Stimulated activated memory B cell treated with anti-CD40 and anti-IgM and Interleukin-4, amounts not matched to agents 10 μg/mL and 1 μg/mL and 100 μg/mL, for 72 hours (primary cell): Measurements from ENCODE around the gene CUX1.
A peak's percentile ranks its signal among the peaks of the same experiment; 100 is the strongest.

Experiments
- ATAC-seq: fragments of 150-1000 bp; cut with Tn5 transposase; 2 replicates; pipeline ENCODE4 v1.10.0; 2021
- H3K27ac Mint-ChIP-seq: one replicate; pipeline ENCODE4 v1.8.0; 2022; ENCODE audit warnings: mild to moderate bottlenecking, mixed read lengths
- H3K27me3 Mint-ChIP-seq: one replicate; pipeline ENCODE4 v1.8.0; 2022; ENCODE audit warnings: mixed read lengths
- H3K36me3 Mint-ChIP-seq: one replicate; pipeline ENCODE4 v1.8.0; 2022; ENCODE audit warnings: mixed read lengths
- H3K4me1 Mint-ChIP-seq: one replicate; pipeline ENCODE4 v1.8.0; 2022; ENCODE audit warnings: mixed read lengths
- H3K4me3 Mint-ChIP-seq: one replicate; pipeline ENCODE4 v1.8.0; 2022; ENCODE audit warnings: mild to moderate bottlenecking, moderate library complexity, mixed read lengths
- H3K9me3 Mint-ChIP-seq: one replicate; pipeline ENCODE4 v1.8.0; 2022; ENCODE audit warnings: mixed read lengths

CUX1 gene, protein sequence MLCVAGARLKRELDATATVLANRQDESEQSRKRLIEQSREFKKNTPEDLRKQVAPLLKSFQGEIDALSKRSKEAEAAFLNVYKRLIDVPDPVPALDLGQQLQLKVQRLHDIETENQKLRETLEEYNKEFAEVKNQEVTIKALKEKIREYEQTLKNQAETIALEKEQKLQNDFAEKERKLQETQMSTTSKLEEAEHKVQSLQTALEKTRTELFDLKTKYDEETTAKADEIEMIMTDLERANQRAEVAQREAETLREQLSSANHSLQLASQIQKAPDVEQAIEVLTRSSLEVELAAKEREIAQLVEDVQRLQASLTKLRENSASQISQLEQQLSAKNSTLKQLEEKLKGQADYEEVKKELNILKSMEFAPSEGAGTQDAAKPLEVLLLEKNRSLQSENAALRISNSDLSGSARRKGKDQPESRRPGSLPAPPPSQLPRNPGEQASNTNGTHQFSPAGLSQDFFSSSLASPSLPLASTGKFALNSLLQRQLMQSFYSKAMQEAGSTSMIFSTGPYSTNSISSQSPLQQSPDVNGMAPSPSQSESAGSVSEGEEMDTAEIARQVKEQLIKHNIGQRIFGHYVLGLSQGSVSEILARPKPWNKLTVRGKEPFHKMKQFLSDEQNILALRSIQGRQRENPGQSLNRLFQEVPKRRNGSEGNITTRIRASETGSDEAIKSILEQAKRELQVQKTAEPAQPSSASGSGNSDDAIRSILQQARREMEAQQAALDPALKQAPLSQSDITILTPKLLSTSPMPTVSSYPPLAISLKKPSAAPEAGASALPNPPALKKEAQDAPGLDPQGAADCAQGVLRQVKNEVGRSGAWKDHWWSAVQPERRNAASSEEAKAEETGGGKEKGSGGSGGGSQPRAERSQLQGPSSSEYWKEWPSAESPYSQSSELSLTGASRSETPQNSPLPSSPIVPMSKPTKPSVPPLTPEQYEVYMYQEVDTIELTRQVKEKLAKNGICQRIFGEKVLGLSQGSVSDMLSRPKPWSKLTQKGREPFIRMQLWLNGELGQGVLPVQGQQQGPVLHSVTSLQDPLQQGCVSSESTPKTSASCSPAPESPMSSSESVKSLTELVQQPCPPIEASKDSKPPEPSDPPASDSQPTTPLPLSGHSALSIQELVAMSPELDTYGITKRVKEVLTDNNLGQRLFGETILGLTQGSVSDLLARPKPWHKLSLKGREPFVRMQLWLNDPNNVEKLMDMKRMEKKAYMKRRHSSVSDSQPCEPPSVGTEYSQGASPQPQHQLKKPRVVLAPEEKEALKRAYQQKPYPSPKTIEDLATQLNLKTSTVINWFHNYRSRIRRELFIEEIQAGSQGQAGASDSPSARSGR (N-terminal part only)

GRCh38 chr7:101817471-101818286 lies at the start of gene CUX1:
CUX1 (plus strand) TSS chr7:101817626; CDS start chr7:101817640, 14 bp downstream.
- peaks cover 33% of the 10 kb centered on the region for H3K4me1 Mint-ChIP-seq
- H3K4me3 Mint-ChIP-seq = peak within 1 kb of the TSS; percentile 79
- H3K27ac Mint-ChIP-seq = no peak within 1 kb of the TSS
- ATAC-seq = peak; percentile 35
- no peaks in the 10 kb centered on the region for H3K9me3 Mint-ChIP-seq
- H3K27me3 Mint-ChIP-seq = no peaks in the 10 kb centered on the region
- H3K36me3 Mint-ChIP-seq = no peaks in the 10 kb centered on the region

- no peaks in the 10 kb centered on the region for H3K36me3 Mint-ChIP-seq
- H3K27me3 Mint-ChIP-seq = peaks cover 32% of the 10 kb centered on the region
- H3K4me1 Mint-ChIP-seq = no peaks in the 10 kb centered on the region
- ATAC-seq = no peak
- H3K27ac Mint-ChIP-seq = no peak overlapping the region
- no peaks in the 10 kb centered on the region for H3K9me3 Mint-ChIP-seq
- H3K4me3 Mint-ChIP-seq = no peak overlapping the region
These were observed 49.1 kb upstream of the CUX1 start for GRCh38 chr7:101768280-101768679.

DNA sequence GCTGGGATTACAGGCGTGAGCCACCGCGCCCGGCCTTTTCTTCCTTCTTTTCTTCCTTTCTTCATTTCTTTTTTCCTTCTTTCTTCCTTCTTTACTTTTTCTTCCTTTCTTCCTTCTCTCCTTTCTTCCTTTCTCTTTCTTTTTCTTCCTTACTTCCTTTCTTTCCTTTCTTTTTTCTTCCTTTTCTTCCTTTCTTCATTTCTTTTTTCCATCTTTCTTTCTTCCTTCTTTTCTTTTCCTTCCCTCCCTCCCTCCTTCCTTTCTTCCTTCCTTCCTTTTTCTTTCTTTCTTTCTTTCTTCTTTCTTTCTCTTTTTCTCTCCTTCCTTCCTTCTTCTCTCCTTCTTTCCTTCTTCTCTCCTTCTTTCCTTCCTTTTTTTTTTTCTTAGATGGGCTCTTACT lies 47.0 kb upstream of the CUX1 start:
- H3K27ac Mint-ChIP-seq = no peak overlapping the region
- no peak for ATAC-seq
- peaks cover 37% of the 10 kb centered on the region for H3K27me3 Mint-ChIP-seq
- H3K9me3 Mint-ChIP-seq = no peaks in the 10 kb centered on the region
- no peak overlapping the region for H3K4me3 Mint-ChIP-seq
- H3K36me3 Mint-ChIP-seq = no peaks in the 10 kb centered on the region
- H3K4me1 Mint-ChIP-seq = no peaks in the 10 kb centered on the region

GRCh38 chr7:101772508-101773211 lies 44.8 kb upstream of the CUX1 start:
- Mint-ChIP-seq H3K4me1 (no peaks in the 10 kb centered on the region), H3K9me3 (no peaks in the 10 kb centered on the region), H3K27ac (no peak overlapping the region), H3K27me3 (peaks cover 58% of the 10 kb centered on the region), H3K36me3 (no peaks in the 10 kb centered on the region), H3K4me3 (no peak overlapping the region)
- ATAC-seq = no peak

GRCh38 chr7:101775181-101775580 lies 42.2 kb upstream of the CUX1 start:
- H3K4me1 Mint-ChIP-seq = no peaks in the 10 kb centered on the region
- no peaks in the 10 kb centered on the region for H3K9me3 Mint-ChIP-seq
- no peak for ATAC-seq
- H3K27ac Mint-ChIP-seq = no peak overlapping the region
- no peaks in the 10 kb centered on the region for H3K36me3 Mint-ChIP-seq
- H3K4me3 Mint-ChIP-seq = no peak overlapping the region
- H3K27me3 Mint-ChIP-seq = peaks cover 64% of the 10 kb centered on the region

DNA sequence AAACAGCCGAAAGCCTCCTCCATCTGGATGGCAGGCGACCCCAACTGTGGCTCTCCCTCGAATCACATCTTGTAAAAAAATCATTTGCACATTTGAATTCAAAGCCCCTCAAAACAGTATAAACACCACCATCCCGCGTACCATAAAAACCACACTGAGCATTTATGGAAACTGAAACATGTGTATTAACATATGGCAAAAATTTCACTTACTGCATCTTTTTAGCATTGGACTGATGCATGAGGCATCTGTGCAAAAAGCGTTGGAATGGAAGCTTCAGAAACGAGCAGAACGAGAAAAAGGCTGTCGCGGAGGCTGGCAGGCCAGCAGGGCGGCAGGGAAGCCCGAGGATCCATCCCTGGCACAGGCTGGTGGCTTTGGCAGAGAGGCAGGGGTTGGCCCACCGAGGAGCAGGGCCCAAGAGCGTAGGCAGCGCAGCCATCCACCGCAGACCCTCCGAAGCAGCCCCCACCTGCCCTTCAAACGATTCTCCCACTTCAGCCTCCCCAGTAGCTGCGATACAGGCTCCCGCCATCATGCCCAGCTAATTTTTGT lies 39.3 kb upstream of the CUX1 start:
- Mint-ChIP-seq H3K36me3 (no peaks in the 10 kb centered on the region), H3K9me3 (no peaks in the 10 kb centered on the region), H3K4me3 (no peak overlapping the region), H3K27ac (no peak overlapping the region), H3K4me1 (no peaks in the 10 kb centered on the region), H3K27me3 (peaks cover 45% of the 10 kb centered on the region)
- no peak for ATAC-seq

GRCh38 chr7:101779267-101779666 lies 38.2 kb upstream of the CUX1 start:
- no peaks in the 10 kb centered on the region for H3K36me3 Mint-ChIP-seq

GRCh38 chr7:101780281-101780680 lies 37.1 kb upstream of the CUX1 start:
- Mint-ChIP-seq H3K9me3 (no peaks in the 10 kb centered on the region), H3K4me1 (peaks cover 10% of the 10 kb centered on the region), H3K27me3 (peaks cover 47% of the 10 kb centered on the region), H3K4me3 (no peak overlapping the region), H3K27ac (no peak overlapping the region), H3K36me3 (no peaks in the 10 kb centered on the region)
- ATAC-seq = no peak

More at GRCh38 chr7:101779267-101779666, 38.2 kb upstream of the CUX1 start:
- peaks cover 6% of the 10 kb centered on the region for H3K4me1 Mint-ChIP-seq
- H3K27me3 Mint-ChIP-seq = peaks cover 46% of the 10 kb centered on the region
- no peak for ATAC-seq
- no peak overlapping the region for H3K4me3 Mint-ChIP-seq
- H3K27ac Mint-ChIP-seq = no peak overlapping the region
- no peaks in the 10 kb centered on the region for H3K9me3 Mint-ChIP-seq

GRCh38 chr7:101781439-101781838 lies 36.0 kb upstream of the CUX1 start:
- H3K4me3 Mint-ChIP-seq = no peak overlapping the region
- H3K36me3 Mint-ChIP-seq = no peaks in the 10 kb centered on the region
- no peak for ATAC-seq
- H3K9me3 Mint-ChIP-seq = no peaks in the 10 kb centered on the region
- peaks cover 36% of the 10 kb centered on the region for H3K27me3 Mint-ChIP-seq
- H3K4me1 Mint-ChIP-seq = peaks cover 10% of the 10 kb centered on the region
- H3K27ac Mint-ChIP-seq = no peak overlapping the region

- H3K4me3 Mint-ChIP-seq = no peak overlapping the region
- no peak for ATAC-seq
These were observed 35.0 kb upstream of the CUX1 start for GRCh38 chr7:101782476-101782875.

GRCh38 chr7:101782896-101783295 lies 34.5 kb upstream of the CUX1 start:
- ATAC-seq = no peak
- H3K27ac Mint-ChIP-seq = no peak overlapping the region

More at GRCh38 chr7:101782476-101782875, 35.0 kb upstream of the CUX1 start:
- Mint-ChIP-seq H3K27me3 (peaks cover 27% of the 10 kb centered on the region), H3K9me3 (no peaks in the 10 kb centered on the region), H3K27ac (no peak overlapping the region), H3K4me1 (peaks cover 10% of the 10 kb centered on the region), H3K36me3 (no peaks in the 10 kb centered on the region)

DNA sequence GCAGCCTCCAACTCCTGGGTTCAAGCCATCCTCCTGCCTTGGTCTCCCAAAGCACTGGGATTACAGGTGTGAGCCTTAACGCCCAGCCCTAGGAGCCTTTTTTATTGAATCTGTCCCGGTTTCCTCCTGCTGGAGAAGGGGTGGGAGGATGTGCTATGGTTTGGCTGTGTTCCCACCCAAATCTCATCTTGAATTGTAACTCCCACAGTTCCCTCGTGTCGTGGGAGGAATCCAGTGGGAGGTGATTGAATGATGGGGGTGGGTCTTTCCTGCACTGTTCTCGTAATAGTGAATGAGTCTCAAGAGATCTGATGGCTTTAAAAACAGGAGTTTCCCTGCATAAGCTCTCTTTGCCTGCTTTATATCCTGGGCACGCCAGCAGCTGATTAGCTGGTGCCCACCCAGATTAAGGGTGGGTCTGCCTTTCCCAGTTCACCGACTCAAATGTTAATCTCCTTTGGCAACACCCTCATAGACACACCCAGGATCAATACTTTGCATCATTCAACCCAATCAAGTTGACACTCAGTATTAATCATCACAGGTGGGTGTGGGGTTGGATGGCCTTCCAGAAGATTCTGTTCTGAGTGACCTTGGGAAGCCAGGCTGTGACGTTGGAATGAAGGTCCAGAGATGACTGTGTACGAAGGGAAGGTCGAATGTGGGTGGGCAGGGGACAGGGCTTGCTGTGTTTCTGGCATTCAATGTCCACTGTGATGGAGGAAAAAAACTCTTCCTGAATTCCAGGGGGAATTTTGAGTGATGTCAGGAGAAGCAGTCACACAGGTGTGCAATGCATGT lies 33.8 kb upstream of the CUX1 start:
- peaks cover 2% of the 10 kb centered on the region for H3K9me3 Mint-ChIP-seq
- ATAC-seq = no peak
- H3K4me1 Mint-ChIP-seq = peaks cover 10% of the 10 kb centered on the region
- peaks cover 16% of the 10 kb centered on the region for H3K27me3 Mint-ChIP-seq
- no peak overlapping the region for H3K4me3 Mint-ChIP-seq
- H3K36me3 Mint-ChIP-seq = no peaks in the 10 kb centered on the region
- no peak overlapping the region for H3K27ac Mint-ChIP-seq

More at GRCh38 chr7:101782896-101783295, 34.5 kb upstream of the CUX1 start:
- H3K9me3 Mint-ChIP-seq = no peaks in the 10 kb centered on the region
- H3K27me3 Mint-ChIP-seq = peaks cover 23% of the 10 kb centered on the region
- no peaks in the 10 kb centered on the region for H3K36me3 Mint-ChIP-seq
- peaks cover 10% of the 10 kb centered on the region for H3K4me1 Mint-ChIP-seq
- H3K4me3 Mint-ChIP-seq = no peak overlapping the region
